ENCODE results near the gene HOPX. TPM values are rescaled to one million over a fixed set of nuclear protein-coding genes. Genes with fewer than 3 reads are reported as not detected.

The HOPX gene
- total and polyA plus RNA-seq, 2 of the 8 experiments (the other 6 are each of a cell fraction or from before 2014, with no cell fraction given): not detected

GRCh38 chr4:56655627-56656345 is 25.3 kb downstream of the HOPX start (continued):
- TF ChIP-seq CTCF (IDR thresholded peaks at IDR 0.05; ENCODE audit: control extremely low read depth in 1 of 3, insufficient read depth in 1 of 3, low read depth in 1 of 3, low read length in 3 of 3) (no peak), POLR2AphosphoS5 (IDR thresholded peaks at IDR 0.05; ENCODE audit: low read depth, low read length) (no peak), RBBP5 (IDR thresholded peaks at IDR 0.05; ENCODE audit: borderline replicate concordance, low read depth, low read length) (no peak; the same call in 1 of the 2 replicates), HDAC6 (IDR thresholded peaks at IDR 0.05; ENCODE audit: low read depth, low read length) (no peak), JUND (IDR thresholded peaks at IDR 0.05; ENCODE audit: low read length) (no peak), YY1 (IDR thresholded peaks at IDR 0.05; ENCODE audit: low read depth, low read length) (no peak), KDM4A (IDR thresholded peaks at IDR 0.05; ENCODE audit: low read depth, low read length, severe bottlenecking) (peak; percentile 56), CHD7 (IDR thresholded peaks at IDR 0.05; ENCODE audit: insufficient replicate concordance, low read length) (no peak)

Measured in H1 (cell line).